Peyer's patch (tissue), 4 donors: ENCODE measurements around the gene CCDC12. TPM values are rescaled to one million over a fixed set of nuclear protein-coding genes. Genes with fewer than 3 reads are reported as not detected.

ENCODE experiments used
- DNase-seq, 3 donors: peaks; one replicate each; pipeline ENCODE4 v3.0.0-alpha.2; 2017 to 2019
- H3K27ac ChIP-seq, 4 donors: fragments of 200-600 bp; sonication (generic); one replicate each; pipeline ENCODE4 v1.5.1; 2016 to 2019
- H3K27me3 ChIP-seq, 2 donors: fragments of 200-600 bp; sonication (generic); one replicate each; pipeline ENCODE4 v1.5.1; 2019
- H3K36me3 ChIP-seq, 3 donors: fragments of 200-600 bp; sonication (generic); one replicate each; pipeline ENCODE4 v1.5.1; 2016 to 2019
- H3K4me1 ChIP-seq, 4 donors: fragments of 200-600 bp; sonication (generic); one replicate each; pipeline ENCODE4 v1.5.1; 2016 to 2019
- H3K4me3 ChIP-seq, 4 donors: fragments of 200-600 bp; sonication (generic); 1 replicate in 3 of 4; 2 replicates in 1 of 4; pipeline ENCODE4 v1.5.1; 2016 to 2019; ENCODE audit warnings: mild to moderate bottlenecking in 1 of 4
- H3K9me3 ChIP-seq, 4 donors: fragments of 200-600 bp; sonication (generic); one replicate each; pipeline ENCODE4 v1.5.1; 2016 to 2019; ENCODE audit warnings: mild to moderate bottlenecking in 1 of 4
- CTCF ChIP-seq, 6 experiments: fragments of 450-650 bp in 4 of 6; fragments of 200-600 bp in 2 of 6; sonication (generic) in 1 of 6; IDR thresholded peaks; one replicate each; pipeline ENCODE4 v1.5.1; 2017 to 2019; ENCODE audit warnings: antibody characterized with exemption in 6 of 6, mild to moderate bottlenecking in 3 of 6, moderate library complexity in 1 of 6
- POLR2A ChIP-seq, 2 donors: fragments of 450-650 bp; IDR thresholded peaks; one replicate each; pipeline ENCODE4 v1.5.1; 2017; ENCODE audit warnings: antibody characterized with exemption in 2 of 2, mild to moderate bottlenecking in 2 of 2, moderate library complexity in 2 of 2
- total RNA-seq, 4 donors: library from RNA; depleted of rRNA; stranded (reverse); fragments of >200 nt; gene quantifications; one replicate each; pipeline ENCODE4 v1.1.0, GENCODE V29; 2016

Gene CCDC12
- total RNA-seq, 4 donors from 2014 or later, result 41.7 to 90.0 (median 59.2) TPM

GRCh38 chr3:47014036-47014435, 37.5 kb upstream of the CCDC12 start:
- H3K4me1 ChIP-seq, result peaks cover 5 to 18% (median 10%) of the 10 kb centered on the region in 4 donors
- TF ChIP-seq POLR2A (IDR thresholded peaks at IDR 0.05) (no peak), CTCF (IDR thresholded peaks at IDR 0.05) (no peak)
- H3K36me3 ChIP-seq, result peaks cover 0 to 41% (median 0%) of the 10 kb centered on the region in 3 donors
- no peak overlapping the region for H3K4me3 ChIP-seq
- no peak overlapping the region for H3K27ac ChIP-seq
- no peak for DNase-seq
- H3K27me3 ChIP-seq, result no peaks in the 10 kb centered on the region
- no peaks in the 10 kb centered on the region for H3K9me3 ChIP-seq

GRCh38 chr3:47013231-47013630, 36.7 kb upstream of the CCDC12 start:
- H3K9me3 ChIP-seq, result no peaks in the 10 kb centered on the region
- DNase-seq, result no peak
- peaks cover 5 to 18% (median 10%) of the 10 kb centered on the region in 4 donors for H3K4me1 ChIP-seq
- no peak for TF ChIP-seq POLR2A (IDR thresholded peaks at IDR 0.05)
- no peak for TF ChIP-seq CTCF (IDR thresholded peaks at IDR 0.05)
- H3K27ac ChIP-seq, result no peak overlapping the region
- H3K27me3 ChIP-seq, result no peaks in the 10 kb centered on the region
- no peak overlapping the region for H3K4me3 ChIP-seq
- peaks cover 0 to 41% (median 0%) of the 10 kb centered on the region in 3 donors for H3K36me3 ChIP-seq

- Histone ChIP-seq H3K36me3 (peaks cover 0 to 37% (median 0%) of the 10 kb centered on the region in 3 donors), H3K4me3 (no peak overlapping the region), H3K27ac (no peak overlapping the region), H3K27me3 (no peaks in the 10 kb centered on the region), H3K4me1 (peaks cover 5 to 18% (median 10%) of the 10 kb centered on the region in 4 donors), H3K9me3 (no peaks in the 10 kb centered on the region)
- no peak for TF ChIP-seq POLR2A (IDR thresholded peaks at IDR 0.05)
- TF ChIP-seq CTCF (IDR thresholded peaks at IDR 0.05), result no peak
- DNase-seq, result peak in 1 of 3 donors; percentile 44
Observed at GRCh38 chr3:47012342-47013230, 36.0 kb upstream of the CCDC12 start.

- Histone ChIP-seq H3K27ac (no peak overlapping the region), H3K4me3 (no peak overlapping the region), H3K36me3 (peaks cover 0 to 36% (median 0%) of the 10 kb centered on the region in 3 donors), H3K9me3 (no peaks in the 10 kb centered on the region), H3K27me3 (no peaks in the 10 kb centered on the region), H3K4me1 (peaks cover under 1 to 8% (median 4%) of the 10 kb centered on the region in 4 donors)
- peak in 2 of 3 donors; percentile 37 to 42 for DNase-seq
- no peak for TF ChIP-seq POLR2A (IDR thresholded peaks at IDR 0.05)
- no peak for TF ChIP-seq CTCF (IDR thresholded peaks at IDR 0.05)
Observed at GRCh38 chr3:47011371-47011770, 34.8 kb upstream of the CCDC12 start.

- Histone ChIP-seq H3K9me3 (no peaks in the 10 kb centered on the region), H3K27ac (no peak overlapping the region), H3K4me1 (peaks cover 0 to 8% (median 3%) of the 10 kb centered on the region in 4 donors), H3K27me3 (no peaks in the 10 kb centered on the region), H3K36me3 (peaks cover 0 to 39% (median 0%) of the 10 kb centered on the region in 3 donors), H3K4me3 (no peak overlapping the region)
- no peak for DNase-seq
- TF ChIP-seq CTCF (IDR thresholded peaks at IDR 0.05) (no peak), POLR2A (IDR thresholded peaks at IDR 0.05) (no peak)
Observed at GRCh38 chr3:47010910-47011309, 34.4 kb upstream of the CCDC12 start.
